Putamen (tissue), 1 donor: ENCODE results near the gene PDE6D.

Source experiments
- DNase-seq: peaks from one replicate; pipeline ENCODE4 v3.0.0-alpha.2; 2016; ENCODE audit warnings: low spot score

The PDE6D gene

DNA sequence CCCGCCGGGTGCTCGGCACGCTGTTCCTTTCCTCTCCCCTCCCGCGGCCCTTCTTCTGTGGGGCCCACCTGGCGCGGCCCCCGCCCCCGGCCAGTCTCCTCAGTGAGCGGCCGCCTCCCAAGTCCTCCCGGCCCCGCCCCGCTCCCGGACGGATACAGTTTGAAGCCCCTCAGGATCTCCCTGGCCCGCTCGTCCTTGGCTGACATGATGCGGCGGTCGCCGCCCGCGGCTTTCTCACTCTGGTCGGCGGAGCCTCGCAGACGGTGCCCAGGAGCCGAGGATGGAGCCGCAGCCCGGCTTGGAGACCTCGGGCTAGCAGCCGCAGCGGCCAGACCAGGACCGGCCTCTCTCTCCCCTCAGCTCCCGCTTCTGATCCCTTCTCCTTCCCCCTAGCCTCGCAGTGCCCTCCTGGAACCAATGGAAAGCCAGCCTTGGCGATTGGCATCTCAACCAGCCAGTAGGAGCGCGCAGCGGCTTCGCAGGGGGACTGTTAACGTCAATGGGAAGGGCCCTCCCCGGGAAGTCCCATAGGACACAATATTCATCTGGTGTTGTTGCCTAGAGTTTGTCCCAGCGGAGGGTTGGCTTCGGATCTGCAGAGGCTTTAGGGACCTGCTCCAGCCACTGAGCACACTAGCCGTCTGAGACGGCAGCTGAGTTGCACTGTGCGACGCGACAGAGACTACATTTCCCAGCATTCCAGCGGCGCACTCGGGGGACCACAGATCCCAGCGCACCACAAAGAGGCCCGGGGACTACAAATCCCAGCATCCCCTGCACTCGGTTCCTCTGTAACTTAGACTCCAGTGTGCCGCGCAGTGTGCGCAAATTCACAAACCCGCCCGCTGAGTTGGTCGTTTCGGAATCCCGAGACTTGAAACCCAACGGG lies at the start of gene PDE6D:
TSS of gene PDE6D (minus strand) at position 374 of the 889 bp plus-strand sequence. CDS start at position 206, 168 bp downstream.
- DNase-seq: peak; percentile 99

DNA sequence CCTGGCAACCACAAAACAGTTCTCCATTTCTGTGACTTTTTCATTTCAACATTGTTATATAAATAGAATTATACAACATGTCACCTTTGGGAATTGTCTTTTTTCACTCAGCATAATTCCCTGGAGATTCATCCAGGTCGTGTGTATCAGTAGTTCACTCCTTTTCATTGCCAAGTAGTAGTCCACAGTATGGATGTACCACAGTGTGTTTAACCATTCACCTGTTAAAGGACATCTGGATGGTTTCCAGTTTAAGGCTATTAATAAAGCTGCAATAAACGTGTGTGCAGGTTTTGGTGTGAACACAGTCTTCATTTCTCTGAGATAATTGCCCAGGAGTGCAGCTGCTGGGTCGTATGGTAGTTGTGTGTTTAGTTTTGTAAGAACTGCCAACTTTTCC lies 40.8 kb upstream of the PDE6D start:
- DNase-seq: no peak

DNA sequence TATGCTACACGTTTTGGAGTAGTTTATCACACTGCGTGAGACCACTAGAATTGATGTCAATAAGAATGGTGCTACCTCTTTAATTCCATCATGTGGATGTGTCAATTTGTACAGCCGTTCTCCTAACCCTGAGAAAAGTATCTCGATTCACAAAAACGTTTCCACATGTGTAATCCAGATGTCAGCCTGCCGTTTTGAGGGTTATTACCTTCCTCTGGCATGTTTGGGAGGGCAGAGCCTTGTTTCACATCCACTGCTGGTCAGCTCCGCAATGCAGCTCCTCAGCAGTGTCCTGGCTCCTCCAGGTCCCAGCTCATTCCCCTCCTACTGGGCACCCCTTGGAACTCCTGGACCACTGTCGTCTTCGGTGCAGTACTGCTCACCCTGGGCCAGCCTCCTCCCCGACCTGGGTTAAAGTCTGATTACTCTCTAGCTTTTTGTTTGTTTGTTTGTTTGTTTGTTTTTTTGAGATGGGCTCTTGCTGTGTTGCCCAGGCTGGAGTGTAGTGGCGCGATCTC lies 39.8 kb upstream of the PDE6D start:
- DNase-seq: no peak

DNA sequence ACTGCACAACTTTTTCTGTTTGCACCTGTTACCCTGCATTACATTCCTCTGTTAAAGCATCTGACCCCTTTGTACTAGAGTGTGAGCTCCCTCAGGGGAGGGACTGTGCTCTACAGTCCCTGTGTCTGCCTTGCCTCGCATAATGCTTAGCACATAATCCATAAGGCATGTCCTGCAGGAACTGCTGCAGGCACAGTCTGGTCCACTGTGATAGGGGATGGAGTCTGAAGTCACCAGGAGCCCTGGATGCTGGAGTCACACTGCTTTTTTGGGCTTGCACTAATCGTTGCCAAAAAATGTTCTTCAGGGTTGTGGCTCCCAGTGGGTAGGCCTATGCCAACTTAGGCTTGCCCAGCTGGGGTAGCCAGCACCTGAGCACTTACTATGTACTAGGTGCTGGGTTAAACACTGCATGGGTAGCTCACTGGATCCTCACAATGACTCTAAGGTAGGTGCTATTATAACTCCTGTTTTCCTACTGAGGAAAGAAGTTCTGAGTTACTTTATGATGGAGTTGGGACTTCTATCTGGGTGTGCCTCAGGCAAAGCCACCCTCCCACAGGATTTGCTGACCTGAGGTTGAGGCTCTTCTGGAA lies 38.5 kb upstream of the PDE6D start:
- no peak for DNase-seq

DNA sequence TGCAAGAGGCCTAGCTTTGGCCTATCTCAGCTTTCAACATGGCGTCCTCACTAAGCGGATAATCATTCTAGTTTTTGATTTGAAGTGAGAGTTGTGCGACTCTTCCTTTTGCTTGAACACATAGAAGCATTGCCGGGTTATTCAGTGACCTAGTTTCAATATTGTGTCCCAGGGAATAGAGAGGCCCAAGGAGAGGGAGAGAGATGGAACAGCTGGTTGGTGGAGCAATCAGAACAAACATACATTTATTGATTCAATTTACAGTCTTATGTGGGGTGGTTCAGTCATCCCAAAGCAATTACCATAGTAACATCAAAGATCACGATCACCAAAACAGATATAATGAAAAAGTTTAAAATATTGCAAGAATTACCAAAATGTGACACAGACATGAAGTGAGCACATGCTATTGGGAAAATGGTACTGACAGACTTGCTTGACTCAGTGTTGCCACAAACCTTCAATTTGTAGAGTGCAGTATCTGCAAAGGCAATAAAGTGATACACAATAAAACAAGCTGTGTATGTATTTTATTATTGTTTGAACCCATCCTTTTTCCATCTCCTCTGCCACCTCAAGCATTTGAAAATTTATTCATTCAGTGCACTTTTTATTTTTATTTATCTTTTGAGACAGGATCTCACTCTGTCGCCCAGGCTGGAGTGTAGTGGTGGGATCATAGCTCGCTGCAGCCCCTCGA lies 35.4 kb upstream of the PDE6D start:
- DNase-seq: no peak

DNA sequence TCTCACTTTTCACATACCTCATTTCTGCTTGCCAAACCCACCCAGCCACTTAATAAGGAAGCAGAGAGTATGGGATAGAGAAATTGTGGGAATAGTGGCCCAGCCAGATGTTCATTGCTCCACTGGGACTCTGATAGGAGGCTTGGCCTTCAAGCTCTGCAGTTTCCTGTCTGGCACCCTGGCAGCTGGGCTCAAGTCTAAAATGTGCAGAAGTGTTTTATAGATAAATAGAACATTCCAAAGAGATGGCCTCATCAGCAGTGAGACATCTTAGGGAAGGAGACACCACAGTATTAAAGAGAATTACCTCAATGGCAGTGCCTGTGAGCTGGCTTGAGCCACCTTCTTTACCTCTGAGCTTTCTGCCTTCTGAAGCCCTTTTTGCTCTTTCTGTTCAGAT lies 29.8 kb upstream of the PDE6D start:
- DNase-seq: no peak

DNA sequence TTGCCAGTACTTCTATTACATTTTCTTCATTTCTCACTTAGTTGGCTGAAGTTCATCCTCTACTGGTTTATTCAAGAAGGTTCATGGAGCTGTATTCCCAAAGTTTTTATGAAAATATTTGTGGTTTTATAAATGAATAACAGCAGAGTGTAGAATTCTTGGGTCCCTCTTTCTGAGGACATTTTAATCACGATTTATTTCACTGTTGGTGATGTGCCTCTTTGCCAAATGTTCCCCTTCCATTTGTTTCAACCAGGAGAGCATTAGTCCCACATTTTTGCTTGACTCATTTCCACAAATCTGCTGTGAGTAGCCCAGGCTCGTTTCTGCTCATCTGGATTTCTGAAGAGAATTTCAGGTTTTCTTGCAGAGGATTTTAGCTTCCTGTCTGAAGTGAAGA lies 25.9 kb upstream of the PDE6D start:
- DNase-seq: no peak

DNA sequence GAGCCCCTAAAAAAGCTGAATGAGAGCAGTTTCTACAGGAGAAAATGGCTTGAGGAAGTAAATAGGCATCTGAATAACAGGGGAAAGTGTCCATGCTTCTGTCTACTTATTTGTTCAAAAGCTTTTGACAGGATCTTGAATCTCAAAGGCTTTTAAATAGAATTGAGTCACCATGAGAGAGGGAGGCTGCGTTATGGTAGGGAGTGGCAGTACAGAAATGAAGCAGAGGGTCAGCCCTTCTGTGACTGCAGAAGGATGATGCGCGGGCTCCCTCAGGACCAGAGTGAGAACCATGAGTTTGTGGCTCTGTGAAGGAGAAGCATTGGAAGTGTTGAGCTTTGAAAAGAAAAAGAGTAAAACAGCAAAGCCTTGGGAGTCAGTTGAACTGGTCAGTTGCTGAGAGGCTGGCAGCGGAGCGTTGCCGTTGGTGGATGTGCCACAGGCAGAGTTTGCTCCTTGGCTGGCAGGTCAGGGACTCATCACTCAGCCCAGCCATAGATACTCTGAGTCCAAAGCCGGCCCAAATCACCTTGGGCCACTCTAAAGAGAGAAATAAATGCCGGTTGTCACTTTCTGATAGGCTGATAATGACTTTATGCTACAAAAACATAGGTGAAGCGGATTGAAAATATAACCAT lies 22.5 kb upstream of the PDE6D start:
- no peak for DNase-seq

DNA sequence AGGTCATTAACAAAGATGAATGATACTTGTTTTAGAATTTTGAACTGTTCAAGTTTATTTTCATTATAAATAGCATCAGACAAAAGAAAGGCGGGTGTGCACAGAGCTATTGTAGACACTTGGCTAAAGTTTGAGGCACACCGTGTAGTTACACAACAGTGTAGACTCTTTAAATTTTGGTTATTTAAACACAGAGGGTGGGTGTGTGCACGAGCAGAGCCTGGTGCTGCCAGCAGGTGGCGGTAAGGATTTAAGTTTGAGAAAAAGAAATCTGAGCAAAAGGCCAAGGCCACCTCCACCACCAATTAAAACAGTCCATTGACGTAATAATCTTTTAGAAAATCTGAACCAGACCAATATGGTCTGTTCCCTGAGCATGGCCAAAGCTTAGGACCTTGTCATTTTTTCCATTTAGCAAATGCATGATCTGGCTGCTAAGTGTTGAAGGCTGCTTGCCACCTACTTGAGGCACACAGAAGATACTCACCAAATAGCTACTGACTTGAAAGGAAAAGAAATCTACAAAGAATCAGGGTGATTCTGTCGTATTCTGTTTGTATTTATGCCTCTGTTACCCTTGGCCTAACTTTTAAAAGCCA lies 19.5 kb upstream of the PDE6D start:
- DNase-seq: no peak

DNA sequence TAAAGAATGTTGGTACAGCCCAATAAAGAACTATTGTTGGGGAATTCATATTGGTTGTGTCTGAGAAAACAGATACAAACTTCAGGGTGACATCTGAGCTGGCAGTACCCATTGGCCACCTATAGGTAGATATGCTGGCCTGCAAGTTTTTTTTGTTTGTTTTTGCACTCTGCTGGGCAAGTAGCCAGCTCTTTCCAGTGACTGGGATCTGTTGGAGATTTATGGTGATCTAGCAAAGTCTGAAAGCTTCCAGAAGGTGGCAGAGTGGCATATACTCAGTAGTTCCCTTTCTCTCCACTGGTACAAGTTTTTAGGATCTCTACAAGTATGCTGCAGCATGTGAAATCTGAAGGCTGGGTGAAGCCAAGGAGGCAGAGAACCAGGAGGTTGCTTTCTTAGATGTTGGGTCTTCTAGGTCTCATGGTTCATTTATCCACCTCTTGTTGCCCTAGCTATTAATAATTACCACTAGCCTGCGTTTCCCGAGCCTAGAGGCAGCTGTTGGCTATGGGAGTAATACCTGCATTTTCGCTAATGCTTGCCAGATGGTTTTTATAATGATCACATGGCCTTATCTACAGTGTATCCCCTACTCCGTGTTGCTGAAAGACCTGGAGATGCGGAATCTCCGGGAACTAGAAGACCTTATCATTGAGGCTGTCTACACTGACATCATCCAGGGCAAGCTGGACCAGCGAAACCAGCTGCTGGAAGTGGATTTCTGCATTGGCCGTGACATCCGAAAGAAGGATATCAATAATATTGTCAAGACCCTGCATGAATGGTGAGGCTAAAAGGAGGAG lies 14.6 kb upstream of the PDE6D start:
- no peak for DNase-seq

DNA sequence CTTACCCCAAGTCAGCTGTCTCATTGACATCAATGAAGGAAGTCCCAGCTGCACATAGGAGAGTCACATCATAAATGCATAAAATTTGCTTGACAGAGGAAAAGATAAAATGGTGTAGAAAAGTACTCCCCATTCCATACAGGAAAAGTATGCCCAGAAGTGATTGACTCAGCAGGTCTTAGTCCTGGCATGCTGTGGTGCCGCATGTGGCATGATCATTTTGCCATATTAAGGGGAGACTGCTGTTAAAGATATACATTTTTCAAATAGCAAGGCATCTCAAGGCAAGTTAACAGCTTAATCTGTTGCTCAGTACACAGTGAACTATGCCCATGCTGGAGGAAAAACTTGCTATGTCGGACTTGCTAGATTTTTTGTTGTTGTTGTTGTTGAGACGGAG lies 13.3 kb upstream of the PDE6D start:
- no peak for DNase-seq

DNA sequence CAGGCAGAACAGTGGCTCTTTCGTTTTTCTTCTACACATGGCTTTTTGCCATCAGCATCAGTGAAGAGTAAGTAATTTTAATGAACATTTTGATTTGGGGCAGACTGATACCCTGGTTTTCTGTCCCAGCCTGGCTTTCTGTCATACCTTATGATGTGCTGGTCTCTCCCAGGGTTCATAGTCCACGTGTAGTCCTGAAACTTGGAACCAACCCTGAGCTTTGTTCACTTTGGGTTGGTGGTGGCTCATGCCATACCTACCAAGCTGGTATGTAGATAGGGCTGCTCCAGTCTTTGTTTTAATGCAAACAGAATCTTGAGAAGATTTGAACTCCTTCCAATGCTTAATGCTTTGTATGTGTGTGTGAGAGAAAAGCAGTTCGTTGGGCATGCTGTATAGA lies 10.0 kb upstream of the PDE6D start:
- no peak for DNase-seq

DNA sequence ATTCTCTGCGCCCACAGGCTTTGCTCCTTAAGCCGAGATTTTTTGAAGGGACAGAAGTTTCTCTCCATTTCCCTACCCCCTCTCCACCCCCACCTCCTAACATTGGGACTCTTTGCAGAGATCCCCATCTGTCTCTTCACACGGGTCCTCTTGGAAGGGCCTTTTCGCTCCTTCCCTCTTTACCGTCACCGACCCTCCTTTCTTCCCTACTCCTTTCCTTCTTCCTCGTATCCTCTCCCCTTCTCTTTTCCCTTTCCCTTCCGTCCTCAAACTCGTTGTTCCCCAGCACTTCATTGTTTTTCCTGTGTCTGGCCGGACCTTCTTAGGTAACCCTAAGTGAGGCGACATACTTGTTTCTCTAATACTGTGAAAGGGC lies 5.8 kb upstream of the PDE6D start:
- no peak for DNase-seq

DNA sequence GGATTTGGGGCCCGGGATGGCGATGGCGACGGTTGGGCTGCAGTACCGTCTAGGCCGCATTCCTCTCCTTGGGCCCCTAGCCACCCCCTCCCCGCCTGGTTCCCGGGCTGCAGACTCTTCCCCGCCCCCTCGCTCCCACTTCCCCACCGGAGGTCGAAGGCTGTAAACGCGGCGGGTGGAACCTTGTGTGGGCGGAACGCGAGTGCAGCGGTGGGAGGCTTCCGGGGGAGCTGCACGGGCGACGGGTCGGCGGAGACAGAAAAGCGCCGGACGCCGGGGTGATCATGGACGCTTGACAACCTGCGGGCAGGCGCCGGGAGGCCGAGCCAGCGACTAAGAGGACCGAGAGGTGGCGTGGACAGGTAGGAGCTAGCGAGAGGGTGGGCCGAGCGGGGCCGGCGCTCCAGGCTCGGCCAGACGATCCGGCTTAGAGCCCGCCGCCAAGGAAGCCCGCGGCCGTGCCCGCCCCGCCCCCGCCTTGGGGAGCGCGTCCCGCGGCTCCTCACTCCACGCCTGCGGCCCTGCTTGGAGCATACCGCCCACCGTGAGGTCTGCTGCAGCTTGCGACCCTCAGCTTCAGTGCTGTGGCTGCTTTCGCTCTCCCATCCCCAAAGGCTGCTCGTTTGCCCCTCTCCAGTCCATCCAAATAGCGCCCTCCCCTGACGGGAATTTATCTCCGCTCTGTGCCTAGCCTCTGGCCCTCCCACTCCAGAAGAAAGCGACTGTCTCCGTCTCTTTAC lies 5.3 kb upstream of the PDE6D start, which contains the start of gene COPS7B:
TSS of gene COPS7B (plus strand) at position 269 of the 740 bp plus-strand sequence. CDS start 2,126 bp downstream, outside the sequence.
- DNase-seq: peak; percentile 72

DNA sequence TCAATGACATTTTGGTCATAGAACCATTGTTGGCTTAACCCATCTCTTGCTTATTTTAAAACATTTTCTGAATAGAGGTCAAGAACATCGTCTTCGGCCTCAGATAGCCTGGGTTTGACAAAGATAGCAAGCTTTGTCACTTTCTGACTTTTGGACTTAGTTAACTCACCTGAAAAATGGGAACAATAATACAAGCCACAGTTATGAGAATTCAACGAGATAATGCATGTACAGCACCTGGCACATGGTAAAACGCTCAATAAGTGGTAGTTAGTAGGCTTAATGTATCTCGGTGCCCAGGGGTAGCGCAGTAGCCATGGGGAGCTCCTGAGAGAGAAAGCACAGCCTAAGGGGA lies 4.7 kb upstream of the PDE6D start:
- no peak for DNase-seq

DNA sequence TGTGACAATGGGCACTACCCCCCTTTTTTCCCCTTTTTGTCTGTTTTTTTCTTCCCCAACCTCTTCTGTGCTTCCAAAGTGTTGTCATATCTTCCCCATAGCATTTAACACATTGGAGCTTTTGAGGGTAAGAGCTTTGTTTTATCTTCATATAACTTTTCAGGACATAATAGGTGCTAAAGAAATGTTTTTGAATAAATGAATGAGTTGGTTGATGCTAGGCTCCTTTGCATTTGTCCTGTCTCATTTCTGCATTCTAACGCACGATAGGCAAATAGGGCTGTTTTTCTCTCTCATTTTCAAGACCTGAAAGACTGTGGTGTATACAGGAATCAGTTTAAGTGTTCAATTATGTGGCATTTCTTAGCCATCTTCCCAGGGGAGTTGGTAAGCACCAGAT lies 4.3 kb upstream of the PDE6D start:
- DNase-seq: no peak

DNA sequence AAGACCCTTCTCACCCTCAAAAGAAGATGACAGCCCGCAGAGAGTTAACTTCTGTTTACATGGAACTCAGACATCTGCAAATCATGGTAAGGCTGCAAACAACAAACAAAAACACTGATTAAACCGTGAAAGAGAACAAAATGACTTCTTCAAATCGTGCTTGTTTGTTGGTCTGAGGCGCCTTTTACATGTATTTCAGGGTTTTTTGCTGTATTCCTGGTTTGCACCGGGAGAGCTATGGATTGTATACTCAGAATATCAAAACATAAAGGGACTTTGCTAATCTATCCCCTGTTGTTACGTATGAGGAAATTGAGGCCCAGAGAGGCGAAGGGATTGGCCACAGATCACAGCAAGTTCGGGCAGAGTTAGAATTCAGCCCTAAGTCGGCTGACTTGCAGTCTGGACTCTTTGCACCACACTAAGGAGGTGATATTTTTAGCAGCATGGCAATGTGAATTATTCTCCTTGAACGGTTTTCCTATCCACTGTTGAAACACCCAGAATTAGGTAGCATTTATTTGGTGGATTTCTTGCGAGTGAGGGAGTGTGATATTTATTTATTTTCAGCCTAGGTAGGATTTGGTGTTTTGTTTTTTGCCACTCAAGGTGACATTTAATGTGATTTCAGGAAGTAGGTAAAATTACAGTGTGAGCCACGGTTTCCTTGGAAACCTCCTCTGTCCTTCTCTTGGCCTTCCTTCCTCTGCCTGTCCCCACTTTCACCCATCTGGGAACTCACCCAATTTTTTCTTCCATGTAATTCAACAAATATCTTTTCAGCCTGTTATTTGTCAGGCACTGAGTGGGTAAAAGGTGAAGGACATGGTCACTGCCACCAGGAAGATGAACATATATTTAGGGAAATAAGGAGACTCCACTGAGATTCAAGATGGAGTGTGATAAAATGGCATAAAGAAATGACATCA lies 980 bp upstream of the PDE6D start:
- DNase-seq: no peak

DNA sequence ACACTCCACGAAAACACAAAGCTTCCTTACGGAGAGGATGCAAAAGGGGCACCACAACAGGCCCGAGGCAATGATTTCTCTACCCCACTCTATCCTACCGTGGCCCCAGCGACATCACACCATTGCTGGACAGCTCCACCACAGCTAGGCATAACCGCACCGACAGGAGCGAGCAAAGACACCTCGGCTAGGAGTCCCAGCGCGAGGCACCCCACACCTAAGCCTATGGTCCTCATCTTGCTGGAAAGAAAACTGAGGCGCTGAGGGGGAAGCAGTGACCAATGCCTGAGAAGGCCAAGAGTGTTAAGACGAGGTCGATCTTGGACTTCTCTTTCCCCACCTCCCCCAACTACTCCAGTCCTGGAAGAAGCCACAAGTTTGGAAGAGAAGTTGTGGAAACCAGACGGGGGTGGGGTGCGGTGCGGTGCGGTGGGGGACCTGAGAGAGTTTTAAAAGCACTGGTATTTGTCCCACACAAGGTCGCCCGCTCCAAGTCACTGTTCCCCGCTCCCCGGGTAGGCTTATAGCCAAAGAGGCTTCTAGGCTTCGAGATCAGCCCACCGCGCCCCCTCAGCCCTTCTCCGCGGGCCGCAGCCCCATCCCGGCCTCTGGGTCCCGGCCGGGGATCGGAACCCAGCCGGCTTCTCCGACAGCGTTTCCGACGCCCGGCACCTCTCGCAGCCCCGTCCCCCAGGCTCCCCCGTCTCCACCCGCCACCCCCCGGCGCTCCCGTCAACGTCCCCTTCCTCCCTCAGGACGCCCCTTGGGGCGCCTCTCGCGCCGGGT lies 766 bp downstream of the PDE6D start:
- DNase-seq: no peak
